HepG2 (cell line): Measurements from ENCODE around the gene TDRD6. TPM values are rescaled to one million over a fixed set of nuclear protein-coding genes. Genes with fewer than 3 reads are reported as not detected.

ENCODE experiments used
- ATAC-seq: fragments of 200-7000 bp; cut with Tn5 transposase; 3 replicates; pipeline ENCODE4 v1.9.1; 2020; ENCODE audit warnings: mild to moderate bottlenecking, moderate library complexity
- BruUV-seq: library from RNA; stranded (reverse); fragments of 400-500 nt; replicated peaks from 2 replicates; lab custom pipeline; 2021; lab: Mats Ljungman, UMichigan
- CTCF ChIA-PET: fragments of 300-600 bp; formaldehyde crosslinking; extraction: SDS; loops from one replicate; lab custom pipeline; 2021; ENCODE audit warnings: low total read pairs, inconsistent platforms, low intra/inter-chr PET ratio; lab: Yijun Ruan, JAX
- POLR2A ChIA-PET: fragments of 350-600 bp; sonication (Branson Sonifier 250); formaldehyde crosslinking; loops from one replicate; lab custom pipeline; 2020; ENCODE audit warnings: antibody characterized with exemption, inconsistent platforms; lab: Yijun Ruan, JAX
- DNase-seq: peaks from one replicate; pipeline ENCODE4 v3.0.0-alpha.2; 2015; ENCODE audit warnings: low spot score
- FAIRE-seq: peaks from 3 replicates; lab custom pipeline; 2011; peaks lifted over from hg19 to GRCh38; lab: Jason Lieb, UNC
- H2AFZ ChIP-seq: one replicate; pipeline ENCODE4 v1.6.1; 2011; ENCODE audit warnings: low read length, inconsistent platforms
- H3K27ac ChIP-seq: fragments of 300-600 bp; 3 replicates; pipeline ENCODE4 v1.8.0; 2011; ENCODE audit warnings: mixed run types, mild to moderate bottlenecking, mixed read lengths, low read length, inconsistent platforms; ENCODE audit not compliant: insufficient read depth; ENCODE audit errors: extremely low read length
- H3K27me3 ChIP-seq, 2 experiments: fragments of 200-600 bp in 1 of 2; 2 replicates in 1 of 2; 3 replicates in 1 of 2; pipeline versions ENCODE4 v1.6.0 to v1.8.0; 2011; ENCODE audit warnings: low read length in 2 of 2, mild to moderate bottlenecking in 2 of 2, moderate library complexity in 2 of 2, inconsistent platforms in 1 of 2; ENCODE audit not compliant: insufficient read depth in 2 of 2, control insufficient read depth in 1 of 2
- H3K36me3 ChIP-seq, 2 experiments: fragments of 200-600 bp in 1 of 2; replicated peaks in 1 of 2; 2 replicates in 1 of 2; 3 replicates in 1 of 2; pipeline versions ENCODE4 v1.5.1 to v1.8.0; 2011; ENCODE audit warnings: low read length in 2 of 2, inconsistent platforms in 1 of 2; ENCODE audit not compliant: insufficient read depth in 2 of 2, control insufficient read depth in 1 of 2
- H3K4me1 ChIP-seq: 2 replicates; pipeline ENCODE4 v1.5.1; 2012; ENCODE audit warnings: low read length, inconsistent platforms; ENCODE audit not compliant: insufficient read depth
- H3K4me2 ChIP-seq: 2 replicates; pipeline ENCODE4 v1.6.0; 2011; ENCODE audit warnings: low read depth, low read length, inconsistent platforms
- H3K4me3 ChIP-seq, 3 experiments: fragments of 200-600 bp in 1 of 3; sonication (generic), shearing (Covaris generic) in 1 of 3; replicated peaks in 1 of 3; 2 replicates each; pipeline ENCODE4 v1.5.1; 2011 to 2016; ENCODE audit warnings: low read length in 3 of 3, inconsistent platforms in 2 of 3, low read depth in 2 of 3, mild to moderate bottlenecking in 2 of 3, control low read depth in 1 of 3, mixed read lengths in 1 of 3; ENCODE audit not compliant: insufficient read depth in 1 of 3
- H3K79me2 ChIP-seq: one replicate; pipeline ENCODE4 v1.6.1; 2011; ENCODE audit warnings: low read length, inconsistent platforms; ENCODE audit not compliant: insufficient read depth
- H3K9ac ChIP-seq: 2 replicates; pipeline ENCODE4 v1.6.0; 2011; ENCODE audit warnings: mild to moderate bottlenecking, low read depth, low read length, inconsistent platforms; ENCODE audit not compliant: insufficient read depth
- H3K9me3 ChIP-seq: 2 replicates; pipeline ENCODE4 v1.5.1; 2012; ENCODE audit warnings: mild to moderate bottlenecking, low read length
- H4K20me1 ChIP-seq: 2 replicates; pipeline ENCODE4 v1.6.0; 2011; ENCODE audit warnings: inconsistent platforms, mild to moderate bottlenecking, low read length, moderate library complexity; ENCODE audit not compliant: insufficient read depth
- AFF4 ChIP-seq: sonication (generic); formaldehyde crosslinking; IDR thresholded peaks from 2 replicates; pipeline ENCODE4 v1.4.0; 2020; ENCODE audit warnings: missing genetic modification reagents
- BRD4 ChIP-seq: sonication (generic); formaldehyde crosslinking; IDR thresholded peaks from 2 replicates; pipeline ENCODE4 v1.4.0; 2020; ENCODE audit warnings: missing genetic modification reagents
- RELA ChIP-seq: sonication (generic); formaldehyde crosslinking; IDR thresholded peaks from 2 replicates; pipeline ENCODE4 v1.4.0; 2020; ENCODE audit warnings: missing genetic modification reagents
- ZNF232 ChIP-seq: sonication (generic); formaldehyde crosslinking; IDR thresholded peaks from 2 replicates; pipeline ENCODE4 v1.4.0; 2020; ENCODE audit warnings: missing genetic modification reagents, borderline replicate concordance
- ZNF281 ChIP-seq: sonication (generic); formaldehyde crosslinking; IDR thresholded peaks from 2 replicates; pipeline ENCODE4 v1.4.0; 2020; ENCODE audit warnings: missing genetic modification reagents, borderline replicate concordance
- ZNF329 ChIP-seq: sonication (generic); formaldehyde crosslinking; IDR thresholded peaks from 2 replicates; pipeline ENCODE4 v1.9.0; 2021; ENCODE audit warnings: low read depth, mild to moderate bottlenecking, missing genetic modification reagents
- ZNF761 ChIP-seq: sonication (generic); formaldehyde crosslinking; conservative IDR thresholded peaks from 2 replicates; pipeline ENCODE4 v1.4.0; 2020; ENCODE audit warnings: mild to moderate bottlenecking, missing genetic modification reagents
- WGBS: methylation state at CpG from one replicate; pipeline ENCODE4 v1.1.6; 2017; ENCODE audit warnings: low lambda C conversion rate; 5-methylcytosine and 5-hydroxymethylcytosine counted together
- in situ Hi-C: cut with HindIII; loops from 2 replicates; pipeline ENCODE4 v1.10.0; 2017; ENCODE audit warnings: low pct_unique_long_range_greater_than_20kb; ENCODE audit not compliant: extremely low pct_ligation_motif_present
- intact Hi-C: fragments of 100-400 bp; cut with micrococcal nuclease; formaldehyde crosslinking; loops from one replicate; pipeline ENCODE4 v1.10.0; 2022; ENCODE audit not compliant: unreplicated experiment
- polyA plus RNA-seq, 8 experiments: library from polyadenylated mRNA; depleted of rRNA in 3 of 8; stranded (reverse) in 7 of 8; unstranded in 1 of 8; fragments of >200 nt; fragmentation: Illumina TruSeq in 4 of 8; extraction: Trizol in 4 of 8; gene quantifications; 2 replicates each; pipeline versions ENCODE4 v1.2.1 to v1.2.3, GENCODE V29; 2011 to 2016; ENCODE audit warnings: low read depth in 4 of 8, missing spikeins in 1 of 8, mixed read lengths in 1 of 8; ENCODE audit not compliant: insufficient read depth in 1 of 8
- total RNA-seq, 5 experiments: library from RNA; depleted of rRNA; stranded (reverse); fragments of >200 nt; fragmentation: Illumina TruSeq; extraction: Trizol; gene quantifications; 2 replicates each; pipeline ENCODE4 v1.2.3, GENCODE V29; 2016; ENCODE audit warnings: low read depth in 1 of 5

Gene TDRD6
- total and polyA plus RNA-seq, 2 of the 13 experiments (the other 11 are each of a cell fraction or from before 2014, with no cell fraction given): not detected

DNA sequence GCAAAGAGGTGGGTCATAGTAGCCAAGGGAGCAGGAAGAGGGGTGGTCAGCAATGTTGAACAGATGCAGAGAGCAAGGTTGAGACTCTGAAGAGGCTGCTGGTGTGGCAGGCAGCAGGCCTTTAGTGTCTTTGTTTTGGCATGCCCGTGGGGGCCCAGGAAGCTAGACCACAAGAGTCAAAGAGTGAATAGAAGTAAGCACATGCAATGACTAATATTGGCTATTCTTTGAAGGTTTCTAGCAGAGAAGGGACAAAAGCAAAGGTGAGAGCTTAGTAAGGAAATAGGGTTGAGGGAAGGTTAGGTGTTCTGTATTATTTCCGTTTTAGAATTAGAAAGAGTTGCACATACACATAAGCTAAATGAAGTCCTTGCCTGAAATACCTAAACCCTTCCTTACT lies 18.8 kb downstream of the TDRD6 start:
- FAIRE-seq (no peak), ATAC-seq (no peak), DNase-seq (no peak)
- Histone ChIP-seq H3K4me3 (no peak overlapping the region), H3K9ac (no peak overlapping the region), H4K20me1 (no peaks in the 10 kb centered on the region), H2AFZ (no peak overlapping the region), H3K27ac (no peak overlapping the region), H3K9me3 (no peaks in the 10 kb centered on the region), H3K4me1 (no peaks in the 10 kb centered on the region), H3K79me2 (no peaks in the 10 kb centered on the region), H3K27me3 (no peaks in the 10 kb centered on the region), H3K36me3 (no peaks in the 10 kb centered on the region), H3K4me2 (no peak overlapping the region)
- TF ChIP-seq ZNF281 (no peak), BRD4 (CRISPR knock-in tag) (no peak), RELA (CRISPR knock-in tag) (no peak), ZNF329 (CRISPR knock-in tag) (no peak), AFF4 (CRISPR knock-in tag) (no peak), ZNF232 (CRISPR knock-in tag) (no peak), ZNF761 (CRISPR knock-in tag) (no peak)
- no TSS peak for BruUV-seq
- 0% methylated on average over 2 of the region's 2 CpGs for WGBS
- POLR2A ChIA-PET: no interaction called here
- CTCF ChIA-PET: no interaction called here
- intact Hi-C loops (no loop called here), in situ Hi-C loops (no loop called here)
